22Rv1 (cell line): Measurements from ENCODE around the gene RARRES1.

Source experiments
- ZFX ChIP-seq: fragments of 450-650 bp; IDR thresholded peaks from 2 replicates; pipeline ENCODE4 v1.6.1; 2017; ENCODE audit warnings: antibody characterized with exemption, borderline replicate concordance
- TF ChIP-seq, protein P1 (sequence below): fragments of 450-650 bp; IDR thresholded peaks from 2 replicates; pipeline ENCODE4 v1.5.1; 2017; ENCODE audit warnings: mild to moderate bottlenecking

DNA sequence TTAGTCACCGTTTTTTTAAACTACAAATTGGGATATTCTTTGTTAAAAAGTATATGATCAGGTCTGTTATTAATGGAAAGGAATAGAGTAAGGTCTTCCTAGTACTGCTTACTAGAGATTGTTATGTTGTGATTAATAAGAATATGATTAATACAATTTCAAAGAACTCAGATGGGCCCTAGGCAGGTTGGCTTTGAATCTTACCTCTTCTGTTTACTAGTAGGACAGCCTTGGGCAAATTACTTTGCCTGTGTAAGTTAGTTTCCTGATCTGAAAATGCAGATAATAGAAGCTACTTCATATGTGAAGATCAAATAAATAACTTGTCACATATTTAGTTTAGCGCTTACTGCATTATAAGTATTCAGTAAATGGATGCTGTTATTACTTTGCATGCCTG, 81.1 kb downstream of the RARRES1 start:
- TF ChIP-seq, protein P1, sequence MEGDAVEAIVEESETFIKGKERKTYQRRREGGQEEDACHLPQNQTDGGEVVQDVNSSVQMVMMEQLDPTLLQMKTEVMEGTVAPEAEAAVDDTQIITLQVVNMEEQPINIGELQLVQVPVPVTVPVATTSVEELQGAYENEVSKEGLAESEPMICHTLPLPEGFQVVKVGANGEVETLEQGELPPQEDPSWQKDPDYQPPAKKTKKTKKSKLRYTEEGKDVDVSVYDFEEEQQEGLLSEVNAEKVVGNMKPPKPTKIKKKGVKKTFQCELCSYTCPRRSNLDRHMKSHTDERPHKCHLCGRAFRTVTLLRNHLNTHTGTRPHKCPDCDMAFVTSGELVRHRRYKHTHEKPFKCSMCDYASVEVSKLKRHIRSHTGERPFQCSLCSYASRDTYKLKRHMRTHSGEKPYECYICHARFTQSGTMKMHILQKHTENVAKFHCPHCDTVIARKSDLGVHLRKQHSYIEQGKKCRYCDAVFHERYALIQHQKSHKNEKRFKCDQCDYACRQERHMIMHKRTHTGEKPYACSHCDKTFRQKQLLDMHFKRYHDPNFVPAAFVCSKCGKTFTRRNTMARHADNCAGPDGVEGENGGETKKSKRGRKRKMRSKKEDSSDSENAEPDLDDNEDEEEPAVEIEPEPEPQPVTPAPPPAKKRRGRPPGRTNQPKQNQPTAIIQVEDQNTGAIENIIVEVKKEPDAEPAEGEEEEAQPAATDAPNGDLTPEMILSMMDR: no peak
- TF ChIP-seq ZFX: no peak
